GM21390 (cell line): ENCODE measurements around the gene LRRC9.
"Not testable (repeated sequence)": the region's sequence is repeated elsewhere in the genome, so short reads cannot be mapped to it uniquely, and the experiment has no call there.

ENCODE experiments used
- ATAC-seq: cut with Tn5 transposase; IDR thresholded peaks from one replicate; pipeline ENCODE4 v1.9.1; 2021; ENCODE audit not compliant: unreplicated experiment

LRRC9 gene

DNA sequence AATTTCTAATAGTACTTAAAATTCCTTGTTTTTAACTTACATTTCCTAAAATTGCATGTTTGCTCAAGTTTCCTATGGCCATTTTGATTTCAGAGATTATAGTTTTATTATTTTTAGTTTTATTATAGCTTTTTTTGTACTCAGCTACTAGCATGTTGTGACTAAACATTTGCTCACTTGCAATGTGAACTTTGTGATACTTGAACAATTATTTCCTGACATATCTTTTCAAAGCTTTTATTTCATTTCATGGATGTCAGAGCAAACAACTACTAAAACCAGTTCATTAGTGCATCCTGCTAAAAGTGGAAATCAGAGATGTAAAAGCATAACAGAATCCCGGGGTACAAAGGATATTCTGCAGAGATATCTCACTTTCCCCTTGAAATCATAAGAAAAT lies 138.1 kb downstream of the LRRC9 start:
- ATAC-seq: no peak

DNA sequence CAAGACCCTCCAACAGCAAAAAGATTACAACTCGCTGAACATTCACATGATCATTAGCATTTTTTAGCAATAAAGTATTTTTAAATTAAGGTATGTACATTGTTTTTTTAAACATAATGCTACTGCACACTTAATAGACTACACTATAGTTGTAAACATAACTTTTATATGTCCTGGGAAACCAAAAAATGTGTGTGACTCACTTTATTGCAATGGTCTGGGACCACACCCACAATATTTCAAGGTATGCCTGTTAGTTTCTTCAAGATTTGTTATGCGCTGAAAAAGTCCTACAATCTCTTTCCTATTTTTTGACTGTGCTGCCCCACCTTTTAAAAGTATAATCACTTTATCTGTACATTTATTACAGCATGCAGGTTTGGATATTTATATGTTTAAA lies 141.4 kb downstream of the LRRC9 start:
- ATAC-seq: no peak

DNA sequence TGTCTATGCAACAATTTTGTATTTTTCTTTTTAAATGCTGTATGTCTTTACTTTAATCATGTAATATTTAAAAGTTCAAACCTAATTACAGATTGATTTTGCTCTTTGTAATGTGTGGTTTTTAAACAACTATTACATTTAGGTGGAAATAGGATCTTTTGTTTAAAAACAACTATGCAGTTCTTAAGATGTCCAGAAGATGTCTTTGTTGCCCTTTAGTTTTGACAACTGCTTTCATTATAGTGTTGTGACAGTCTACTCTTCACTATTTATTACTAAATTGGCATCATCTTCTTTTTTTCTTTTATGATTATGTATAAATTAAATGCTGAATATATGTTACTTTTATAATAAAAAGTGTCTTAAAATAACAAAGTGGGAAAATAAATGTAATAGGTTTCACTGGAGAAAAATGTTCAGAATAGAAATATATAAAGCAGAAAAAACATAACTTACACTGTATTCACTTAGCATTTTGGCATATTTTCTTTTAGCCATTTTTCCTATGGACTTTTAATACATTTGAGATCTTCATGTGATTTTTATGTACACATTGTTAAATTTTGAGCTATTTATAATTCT lies 144.6 kb downstream of the LRRC9 start:
- peak; percentile 76 for ATAC-seq

DNA sequence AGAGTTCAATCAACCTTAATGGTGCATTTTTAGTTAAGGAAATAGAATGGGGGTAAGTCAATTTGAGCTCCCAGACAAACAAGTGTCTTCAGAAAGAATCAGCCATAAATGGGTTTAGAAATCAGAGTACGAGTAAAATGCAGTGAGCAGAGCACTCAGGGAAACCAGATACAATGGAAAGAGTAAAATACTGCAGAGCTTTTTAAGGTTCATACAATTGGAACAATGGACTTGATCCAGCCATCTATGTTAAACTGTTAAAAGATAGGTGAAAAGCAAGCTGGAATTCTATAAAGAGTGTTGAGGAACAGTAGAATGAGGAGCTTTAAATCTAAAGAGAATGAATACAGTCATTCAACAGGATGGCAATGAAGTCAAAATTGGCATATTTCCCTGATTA lies 147.9 kb downstream of the LRRC9 start:
- no peak for ATAC-seq

DNA sequence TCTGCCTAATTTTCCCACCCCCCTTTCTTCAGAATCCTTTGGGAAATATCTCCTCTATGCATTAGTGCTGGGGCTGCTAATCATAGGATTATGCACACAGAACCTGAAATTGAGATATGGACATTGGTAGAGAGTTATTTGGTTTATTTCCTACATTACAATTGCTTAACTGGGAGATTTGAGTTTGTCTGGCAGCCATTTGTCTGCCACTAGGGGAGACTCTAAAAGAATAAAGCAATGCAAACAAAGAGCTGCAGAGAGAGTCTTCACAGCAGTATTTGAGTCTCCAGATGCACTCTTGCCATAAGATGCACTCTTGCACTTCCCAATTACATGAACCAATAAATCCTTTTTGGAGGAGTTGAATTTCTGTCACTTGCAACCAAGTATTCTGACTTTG lies 159.8 kb downstream of the LRRC9 start:
- no peak for ATAC-seq

DNA sequence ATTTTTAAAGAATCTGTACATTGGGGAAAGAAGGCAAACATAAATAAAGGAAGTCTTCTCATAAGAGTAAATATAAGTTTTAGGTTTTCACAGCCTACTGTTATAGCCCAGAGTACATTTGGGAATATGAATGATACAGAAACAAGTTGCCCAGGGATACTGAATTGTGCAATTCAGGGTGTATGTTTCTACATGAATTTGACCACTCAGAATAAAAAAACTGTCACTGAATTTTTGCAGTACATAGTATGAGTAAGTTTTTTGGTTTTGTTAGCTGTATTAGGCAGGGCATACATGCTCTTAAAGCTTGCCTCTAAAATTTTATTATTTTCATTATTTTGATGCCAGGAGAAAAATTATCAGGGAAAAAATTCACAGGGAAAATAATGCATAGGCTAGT lies 165.1 kb downstream of the LRRC9 start:
- ATAC-seq: no peak

DNA sequence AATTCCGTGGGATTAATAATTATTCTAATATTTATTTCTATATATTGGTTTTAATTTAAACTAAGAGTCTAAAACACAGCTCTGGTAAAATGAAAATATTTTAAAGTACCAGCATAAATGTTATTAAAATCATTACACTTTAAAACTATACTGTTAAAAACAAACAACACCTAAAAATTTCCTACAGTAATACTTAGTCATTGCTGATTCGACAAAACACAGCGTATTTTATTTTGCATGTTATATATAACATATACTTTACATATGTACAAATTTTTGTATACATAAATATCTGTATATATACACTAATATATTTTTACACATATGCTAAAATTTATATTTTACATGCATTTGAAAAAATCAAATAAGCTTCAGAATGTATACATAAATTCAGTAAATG lies 165.7 kb downstream of the LRRC9 start:
- no peak for ATAC-seq

DNA sequence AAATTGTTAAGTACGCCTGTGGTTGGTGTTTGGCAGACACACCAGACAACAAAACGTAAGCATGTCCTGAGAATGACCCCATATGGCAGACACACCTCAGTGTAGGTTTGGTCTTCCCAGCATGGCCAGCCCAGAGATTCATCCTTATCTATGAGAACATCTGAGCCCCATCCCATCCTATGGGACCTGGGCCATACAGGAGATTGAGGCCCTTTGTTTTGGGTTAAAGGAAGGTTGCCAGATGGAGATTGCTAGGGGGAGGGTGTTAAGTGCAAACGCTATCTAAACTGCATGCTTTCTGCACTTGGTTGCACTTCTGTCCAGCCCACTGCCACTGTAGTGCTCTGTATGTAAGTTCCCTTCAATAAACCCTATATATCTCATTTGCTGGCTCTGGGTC lies 167.7 kb downstream of the LRRC9 start:
- no peak for ATAC-seq

DNA sequence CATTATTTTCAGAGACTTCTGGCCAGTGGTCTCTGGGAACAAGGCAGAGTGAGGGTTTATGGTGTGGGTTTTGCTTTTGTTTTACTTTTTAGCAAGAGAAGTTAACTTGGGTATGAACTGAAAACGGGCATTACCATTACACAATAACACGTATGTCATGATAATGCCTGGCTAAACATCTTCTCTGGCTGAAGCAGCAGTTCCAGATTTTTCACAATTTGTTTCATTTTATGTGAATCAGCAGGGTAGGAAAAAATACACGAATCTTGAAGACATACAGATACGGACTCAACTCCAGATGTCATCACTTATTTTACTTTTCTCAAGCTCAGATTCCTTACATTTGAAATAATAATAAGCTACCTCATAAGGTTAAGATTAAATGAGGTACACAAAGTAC lies 169.3 kb downstream of the LRRC9 start:
- no peak for ATAC-seq

DNA sequence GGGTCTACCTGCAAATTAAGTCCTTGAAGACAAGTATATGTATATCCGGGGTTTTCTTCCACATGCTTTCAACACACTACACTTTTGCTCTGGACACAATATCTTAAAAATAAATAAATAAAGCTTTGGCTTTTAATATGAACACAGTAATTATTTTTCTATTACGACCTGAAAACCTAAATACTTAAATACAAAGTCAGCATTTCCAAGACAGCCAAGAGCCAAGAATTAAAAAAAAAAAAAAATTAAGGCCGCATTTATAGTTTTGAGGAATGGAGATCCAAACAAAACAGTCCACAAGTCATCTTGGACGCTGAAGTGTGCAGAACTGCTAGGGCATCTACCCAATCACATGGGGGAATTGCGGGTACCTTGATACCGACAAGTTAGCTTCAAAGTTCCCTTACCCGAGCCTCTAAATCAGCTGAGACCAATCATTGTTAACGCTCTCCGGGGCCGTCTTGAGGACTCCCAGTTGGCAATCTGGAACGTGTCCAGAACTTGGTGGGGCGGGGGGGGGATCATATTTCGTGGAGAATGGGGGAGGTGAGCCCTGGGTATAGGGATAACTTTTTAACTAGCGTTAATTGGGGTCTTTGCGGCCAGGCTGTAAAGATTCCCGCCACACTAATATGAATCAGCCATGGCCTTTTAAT lies 171.0 kb downstream of the LRRC9 start:
- no peak for ATAC-seq

DNA sequence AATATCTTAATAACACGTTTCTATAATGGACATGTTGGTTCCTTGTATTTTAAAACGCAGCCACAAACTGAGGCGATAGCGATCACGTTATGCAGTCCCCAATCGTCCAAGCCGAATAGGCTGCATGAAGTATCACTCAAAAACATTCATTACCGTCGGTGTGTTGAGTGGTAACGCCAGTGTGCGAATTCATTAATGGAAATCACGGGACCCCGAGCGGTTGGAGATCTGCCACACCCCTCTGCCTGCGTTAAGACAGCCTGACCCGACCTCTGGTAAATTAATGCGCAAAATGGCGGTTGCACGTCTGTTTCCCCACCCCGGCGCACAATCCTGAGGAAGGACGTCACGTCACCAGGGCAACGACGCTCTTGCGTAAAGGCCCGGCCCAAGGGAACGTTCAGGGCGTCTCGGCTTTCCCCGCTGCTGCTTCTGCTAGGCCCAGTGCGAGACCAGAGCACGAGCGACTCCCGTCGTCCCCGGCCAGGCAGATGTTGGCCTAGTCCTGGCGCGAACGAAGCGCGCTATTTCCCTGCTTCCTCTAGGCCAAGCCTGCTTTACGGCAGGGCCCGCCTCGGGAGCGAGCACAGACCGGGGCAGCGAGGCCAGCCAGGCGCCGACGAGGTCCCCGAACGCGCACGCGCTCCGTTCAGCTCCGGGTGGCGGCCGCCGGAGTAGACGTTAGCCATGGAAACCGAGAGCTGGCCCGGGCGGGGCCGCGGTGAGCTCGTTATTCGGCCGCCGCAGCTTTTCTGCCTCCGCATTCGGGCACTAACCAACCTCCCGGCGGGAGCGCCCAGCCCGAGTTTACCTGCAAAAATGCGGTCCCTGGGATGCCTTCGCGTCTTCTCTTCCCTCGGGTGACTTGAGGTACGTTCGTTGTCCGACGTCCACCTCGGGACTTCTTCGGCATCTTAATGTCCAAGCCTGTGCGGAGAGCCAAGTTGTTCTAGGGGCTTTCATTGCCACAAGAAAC lies 171.9 kb downstream of the LRRC9 start, which contains the start of gene PCNX4:
TSS of gene PCNX4 (plus strand) at position 374 of the 976 bp plus-strand sequence. CDS start 15,716 bp downstream, outside the sequence.
- ATAC-seq: peak; percentile 95

DNA sequence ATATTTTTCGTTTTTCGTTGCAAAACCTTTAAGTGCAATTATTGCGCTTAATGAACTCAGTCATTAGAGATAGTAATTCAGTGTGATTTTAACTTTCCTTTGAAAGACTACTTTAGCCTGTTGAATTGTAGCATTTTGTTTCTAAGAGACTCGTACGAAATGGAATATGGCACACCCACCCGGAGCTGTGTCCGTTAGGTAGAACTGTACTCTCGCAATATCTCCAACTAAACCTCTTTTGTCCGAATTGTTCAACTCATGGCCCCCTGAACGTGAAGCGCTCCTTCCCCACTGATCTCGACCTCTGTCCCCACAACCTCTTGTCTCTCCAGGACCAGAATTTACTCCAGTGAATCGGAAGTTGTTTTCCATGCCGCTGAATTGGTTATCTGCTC lies 172.6 kb downstream of the LRRC9 start:
- no peak for ATAC-seq

DNA sequence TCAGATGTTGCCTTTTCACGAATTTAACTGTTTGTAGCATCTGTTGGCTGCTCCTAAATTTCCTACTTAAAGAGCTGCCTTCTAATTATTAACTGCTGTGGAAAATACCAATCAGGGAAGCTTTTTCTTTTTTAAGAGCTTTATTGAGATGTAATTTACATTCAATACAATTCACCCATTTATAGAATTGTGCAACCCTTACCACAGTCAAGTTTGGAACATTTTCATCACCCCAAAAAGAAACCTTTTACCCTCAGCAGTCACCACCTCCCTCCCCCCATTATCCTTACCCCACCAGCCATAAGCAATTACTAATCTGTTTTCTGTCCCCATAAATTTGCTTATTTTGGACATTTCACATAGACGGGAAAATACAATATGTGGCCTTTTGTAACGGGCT lies 173.1 kb downstream of the LRRC9 start:
- no peak for ATAC-seq

DNA sequence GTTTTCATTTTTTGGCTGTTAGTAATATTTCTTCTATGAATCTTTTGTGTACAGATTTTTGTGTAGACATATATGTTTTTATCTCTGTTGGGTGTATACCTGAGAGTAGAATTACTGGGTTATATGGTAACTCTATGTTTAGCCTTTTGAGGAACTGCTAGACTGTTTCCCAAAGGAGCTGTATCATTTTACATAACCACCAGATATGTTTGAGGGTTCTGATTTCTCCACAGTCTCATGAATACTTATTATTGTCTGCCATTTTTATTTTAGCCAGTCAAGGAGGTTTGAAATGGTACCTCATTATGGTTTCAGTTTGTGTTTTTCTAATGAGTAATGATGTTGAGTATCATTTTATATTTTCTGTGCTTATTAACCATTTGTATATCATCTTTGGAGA lies 173.7 kb downstream of the LRRC9 start:
- ATAC-seq: no peak

DNA sequence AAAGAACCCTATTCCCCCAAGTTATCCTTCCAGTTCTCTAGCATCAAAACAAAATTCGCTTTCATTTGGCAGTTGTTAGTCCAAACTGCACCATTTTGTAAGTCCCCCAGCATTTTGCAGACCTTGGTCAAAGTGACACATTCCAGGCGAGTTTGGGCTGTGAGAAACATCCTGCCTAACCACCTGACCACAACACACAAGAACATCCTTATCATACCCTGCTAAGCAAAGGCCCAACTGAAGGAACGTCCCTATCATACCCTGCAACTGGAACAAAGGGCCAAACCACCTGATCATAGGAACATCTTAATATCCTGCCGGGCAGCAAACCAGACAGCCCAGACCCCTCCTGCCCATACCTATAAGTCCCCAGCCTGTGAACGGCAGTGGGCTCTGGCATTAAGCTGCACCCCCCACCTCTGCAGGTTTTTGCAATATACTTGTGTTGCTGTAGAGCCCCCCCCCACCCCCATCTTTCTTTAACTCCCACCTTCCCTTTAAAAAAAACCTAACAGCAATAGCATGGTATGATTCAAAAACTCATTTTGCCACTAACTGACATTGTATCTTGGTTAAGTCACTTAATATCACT lies 174.5 kb downstream of the LRRC9 start:
- ATAC-seq: no peak

DNA sequence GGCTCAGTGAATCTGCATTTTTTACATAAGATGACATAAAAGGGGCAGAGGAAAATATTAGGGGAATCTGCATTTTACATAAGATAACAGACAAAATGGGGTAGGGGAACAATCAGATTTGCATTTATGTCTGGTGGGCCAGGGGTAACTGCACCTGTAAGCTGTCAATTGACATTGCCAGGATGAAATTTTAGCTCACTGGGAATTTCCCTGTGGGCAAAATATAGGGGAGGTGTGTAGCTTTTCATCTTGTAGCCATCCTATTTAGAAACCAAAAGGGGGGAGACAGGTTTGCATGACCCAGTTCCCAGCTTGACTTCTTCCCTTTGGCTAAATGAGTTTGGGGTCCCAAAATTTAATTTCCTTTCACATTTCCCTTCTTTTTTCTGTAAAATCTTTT lies 175.3 kb downstream of the LRRC9 start:
- ATAC-seq: no peak

DNA sequence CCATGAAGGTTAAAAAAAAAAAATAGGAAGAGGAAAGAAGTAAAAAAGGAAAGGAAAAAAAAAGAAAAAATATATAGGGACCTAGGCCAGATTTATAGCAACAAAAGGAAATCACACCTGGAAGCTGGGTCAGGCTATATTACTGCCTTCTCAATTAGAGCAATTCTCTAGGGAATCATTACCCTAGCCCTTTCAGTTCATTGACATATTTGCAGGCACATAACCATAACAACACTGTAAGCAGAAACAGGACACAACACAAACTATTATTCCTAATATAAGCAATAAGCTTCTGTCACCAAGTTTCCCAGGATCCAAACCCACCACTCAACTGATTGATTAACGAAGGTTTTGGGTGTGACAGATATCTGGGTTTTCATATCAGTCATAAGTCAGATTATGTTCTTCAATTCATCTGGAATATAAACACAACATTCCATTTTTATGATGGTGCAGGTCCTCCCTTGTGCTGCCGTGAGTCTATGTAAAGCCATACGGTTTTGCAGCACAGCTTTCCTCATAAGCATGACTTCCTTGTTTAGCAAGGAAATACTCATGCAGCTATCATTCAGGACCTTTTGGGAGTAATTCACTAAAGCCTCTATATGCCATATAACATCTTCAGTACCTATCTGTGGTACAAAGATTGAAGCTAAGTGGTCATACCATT lies 176.0 kb downstream of the LRRC9 start:
- no peak for ATAC-seq

DNA sequence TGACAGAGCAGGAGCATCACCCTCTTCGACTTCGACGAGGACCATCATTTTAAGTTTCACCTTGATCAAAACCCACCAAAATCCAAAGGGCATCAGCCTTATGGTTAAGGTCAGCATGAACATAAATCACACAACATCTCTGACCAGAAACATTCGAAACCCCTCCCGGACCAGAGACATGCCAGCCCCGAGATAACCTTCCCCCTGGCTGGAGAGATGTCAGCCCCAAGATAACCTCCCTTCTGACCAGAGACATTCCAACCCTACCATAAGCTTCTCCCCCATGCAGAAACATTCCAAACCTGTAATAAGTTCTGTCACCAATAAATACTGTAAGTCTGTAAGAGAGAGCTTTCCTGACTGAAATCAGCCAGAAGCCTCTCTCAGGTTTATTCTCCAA lies 178.0 kb downstream of the LRRC9 start:
- no peak for ATAC-seq

DNA sequence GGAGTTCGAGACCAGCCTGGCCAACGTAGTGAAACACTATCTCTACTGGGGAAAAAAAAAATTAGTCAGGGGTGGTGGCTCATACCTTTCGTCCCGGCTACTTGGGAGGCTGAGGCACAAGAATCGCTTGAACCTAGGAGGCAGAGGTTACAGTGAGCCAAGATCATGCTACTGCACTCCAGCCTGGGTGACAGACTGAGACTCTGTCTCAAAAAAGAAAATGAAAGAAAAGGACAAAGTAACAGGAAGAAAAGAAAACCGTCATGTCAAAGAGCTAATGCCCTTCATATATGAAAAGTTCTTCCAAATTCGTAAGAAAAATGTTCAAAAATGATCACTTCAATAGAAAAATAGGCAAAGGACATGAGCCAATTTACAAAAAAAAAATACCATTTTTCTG lies 179.9 kb downstream of the LRRC9 start:
- ATAC-seq: not testable (repeated sequence)

DNA sequence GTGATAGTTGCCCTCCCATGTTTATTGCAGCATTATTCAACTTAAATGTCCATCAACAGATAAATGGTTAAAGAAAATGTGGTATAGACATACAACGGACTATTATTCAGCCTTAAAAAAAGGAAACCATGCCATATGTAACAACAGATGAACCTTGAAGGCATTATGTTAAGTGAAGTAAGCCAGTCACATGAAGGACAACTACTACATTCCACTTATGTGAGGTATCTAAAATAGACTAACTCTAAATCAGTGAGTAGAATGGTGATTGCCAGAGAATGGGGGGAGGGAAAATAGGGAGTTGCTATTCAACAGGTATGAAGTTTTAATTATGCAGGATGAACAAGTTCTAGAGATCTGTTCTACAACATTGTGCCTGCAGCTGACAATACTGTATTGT lies 181.8 kb downstream of the LRRC9 start:
- ATAC-seq: no peak

DNA sequence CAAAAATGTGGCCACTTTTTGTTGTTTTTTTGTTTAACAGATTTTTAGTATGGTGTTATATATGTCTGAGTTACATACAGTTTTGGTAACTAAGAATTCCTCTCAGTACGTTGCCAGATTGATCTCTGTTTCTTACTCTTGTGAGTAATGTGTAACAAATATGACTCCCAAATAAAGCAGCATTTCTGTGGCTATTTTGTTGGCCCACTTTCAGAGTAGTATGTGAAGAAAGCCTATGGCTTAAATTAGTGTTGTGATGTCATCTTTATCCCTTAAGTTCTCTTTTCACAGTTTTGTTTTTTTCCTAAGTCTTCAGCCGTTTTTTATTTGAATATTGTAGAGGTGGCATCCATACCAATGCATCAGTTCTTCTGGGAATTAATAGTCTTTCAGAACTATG lies 182.4 kb downstream of the LRRC9 start:
- no peak for ATAC-seq
